Mammary epithelial cell (primary cell): ENCODE results near the gene PDF.

Experiments used
- EZH2 ChIP-seq: IDR thresholded peaks from 2 replicates; pipeline ENCODE4 v1.6.1; 2012; ENCODE audit warnings: low read length, inconsistent platforms, borderline replicate concordance
- TF ChIP-seq, protein P1 (sequence below), 2 donors: IDR thresholded peaks in 1 of 2; conservative IDR thresholded peaks in 1 of 2; 2 replicates each; pipeline ENCODE4 v1.5.1; 2011 to 2012; ENCODE audit warnings: inconsistent platforms in 2 of 2, low read length in 2 of 2, mild to moderate bottlenecking in 2 of 2, control low read depth in 1 of 2, low read depth in 1 of 2; ENCODE audit not compliant: insufficient read depth in 1 of 2; ENCODE audit errors: extremely low read depth in 1 of 2

DNA sequence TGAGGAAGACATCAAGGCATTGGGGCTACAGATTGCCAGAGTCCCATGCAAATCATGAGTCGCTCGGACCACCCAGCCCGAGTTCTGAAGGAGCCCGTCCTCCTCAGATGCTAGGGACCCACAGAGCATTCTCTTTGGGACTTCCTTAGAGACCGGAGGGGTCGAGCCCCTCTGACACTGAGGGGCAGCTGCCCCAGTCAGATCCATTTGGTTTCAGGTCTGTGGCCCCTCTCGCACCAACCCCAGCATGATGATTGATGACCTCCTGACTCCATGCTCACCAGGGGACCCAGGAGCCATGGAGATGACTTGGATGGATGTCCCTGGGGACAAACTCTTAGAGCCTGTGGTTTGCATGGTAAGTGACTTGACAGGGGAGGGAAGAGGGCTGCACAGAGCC lies 8.0 kb downstream of the PDF start:
- TF ChIP-seq, protein P1, sequence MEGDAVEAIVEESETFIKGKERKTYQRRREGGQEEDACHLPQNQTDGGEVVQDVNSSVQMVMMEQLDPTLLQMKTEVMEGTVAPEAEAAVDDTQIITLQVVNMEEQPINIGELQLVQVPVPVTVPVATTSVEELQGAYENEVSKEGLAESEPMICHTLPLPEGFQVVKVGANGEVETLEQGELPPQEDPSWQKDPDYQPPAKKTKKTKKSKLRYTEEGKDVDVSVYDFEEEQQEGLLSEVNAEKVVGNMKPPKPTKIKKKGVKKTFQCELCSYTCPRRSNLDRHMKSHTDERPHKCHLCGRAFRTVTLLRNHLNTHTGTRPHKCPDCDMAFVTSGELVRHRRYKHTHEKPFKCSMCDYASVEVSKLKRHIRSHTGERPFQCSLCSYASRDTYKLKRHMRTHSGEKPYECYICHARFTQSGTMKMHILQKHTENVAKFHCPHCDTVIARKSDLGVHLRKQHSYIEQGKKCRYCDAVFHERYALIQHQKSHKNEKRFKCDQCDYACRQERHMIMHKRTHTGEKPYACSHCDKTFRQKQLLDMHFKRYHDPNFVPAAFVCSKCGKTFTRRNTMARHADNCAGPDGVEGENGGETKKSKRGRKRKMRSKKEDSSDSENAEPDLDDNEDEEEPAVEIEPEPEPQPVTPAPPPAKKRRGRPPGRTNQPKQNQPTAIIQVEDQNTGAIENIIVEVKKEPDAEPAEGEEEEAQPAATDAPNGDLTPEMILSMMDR (conservative IDR thresholded peaks at IDR 0.05 in 1 of 2, IDR thresholded peaks at IDR 0.05 in 1 of 2; ENCODE audit: extremely low read depth in 1 of 2, insufficient read depth in 1 of 2, low read depth in 1 of 2, low read length in 2 of 2) = no peak
- TF ChIP-seq EZH2 = no peak
